GM18505 (cell line): ENCODE results near the gene ZNF83.
"Not testable (repeated sequence)": the region's sequence is repeated elsewhere in the genome, so short reads cannot be mapped to it uniquely, and the experiment has no call there.

Experiments used
- ATAC-seq: cut with Tn5 transposase; IDR thresholded peaks from one replicate; pipeline ENCODE4 v1.9.1; 2021; ENCODE audit not compliant: unreplicated experiment
- POLR2A ChIP-seq: IDR thresholded peaks from 4 replicates; pipeline ENCODE4 v1.6.1; 2011; ENCODE audit warnings: borderline replicate concordance; ENCODE audit not compliant: insufficient read depth, insufficient read length; ENCODE audit errors: extremely low read depth

ZNF83 gene

GRCh38 chr19:52621376-52621775 is 16.8 kb downstream of the ZNF83 start:
- ATAC-seq = no peak
- no peak for TF ChIP-seq POLR2A

GRCh38 chr19:52613299-52613906 is 24.8 kb downstream of the ZNF83 start:
- TF ChIP-seq POLR2A = no peak
- no peak for ATAC-seq

GRCh38 chr19:52603558-52604207 is 34.5 kb downstream of the ZNF83 start:
- ATAC-seq = no peak
- no peak for TF ChIP-seq POLR2A

- ATAC-seq = no peak
- TF ChIP-seq POLR2A = no peak
These were observed 35.2 kb downstream of the ZNF83 start for GRCh38 chr19:52602941-52603340.

GRCh38 chr19:52601974-52602366 is 36.2 kb downstream of the ZNF83 start:
- not testable (repeated sequence) for ATAC-seq

- peak; percentile 91 for ATAC-seq
- peak; percentile 77 for TF ChIP-seq POLR2A
These were observed 36.9 kb downstream of the ZNF83 start for GRCh38 chr19:52601025-52601973.

GRCh38 chr19:52600639-52601024 is 37.5 kb downstream of the ZNF83 start:
- TF ChIP-seq POLR2A = no peak
- ATAC-seq = peak; percentile 22

- no peak for TF ChIP-seq POLR2A
- ATAC-seq = no peak
These were observed 38.9 kb downstream of the ZNF83 start for GRCh38 chr19:52599241-52599640.

- not testable (repeated sequence) for ATAC-seq
These were observed 44.7 kb downstream of the ZNF83 start for GRCh38 chr19:52593441-52593840.

- no peak for TF ChIP-seq POLR2A
- no peak for ATAC-seq
These were observed 45.9 kb downstream of the ZNF83 start for GRCh38 chr19:52592301-52592700.

GRCh38 chr19:52590728-52591127 is 47.4 kb downstream of the ZNF83 start:
- no peak for TF ChIP-seq POLR2A
- no peak for ATAC-seq

GRCh38 chr19:52585604-52586003 is 52.6 kb downstream of the ZNF83 start:
- ATAC-seq = no peak
- no peak for TF ChIP-seq POLR2A

- ATAC-seq = no peak
- TF ChIP-seq POLR2A = no peak
These were observed 53.3 kb downstream of the ZNF83 start for GRCh38 chr19:52584736-52585440.
